ENCODE results near the gene EPB41L1.

The EPB41L1 gene

GRCh38 chr20:36264426-36265246 is 110.1 kb downstream of the EPB41L1 start:
- no peak for DNase-seq

- no peak for DNase-seq
Measured at GRCh38 chr20:36266189-36266588, 111.6 kb downstream of the EPB41L1 start.

- no peak for DNase-seq
Measured at GRCh38 chr20:36267605-36268381, 113.3 kb downstream of the EPB41L1 start.

GRCh38 chr20:36268440-36269342 is 114.2 kb downstream of the EPB41L1 start:
- DNase-seq: no peak

- DNase-seq: no peak
Measured at GRCh38 chr20:36269507-36269906, 115.0 kb downstream of the EPB41L1 start.

GRCh38 chr20:36270744-36271638 is 116.5 kb downstream of the EPB41L1 start:
- no peak for DNase-seq

GRCh38 chr20:36271639-36272546 is 117.4 kb downstream of the EPB41L1 start:
- no peak for DNase-seq

- DNase-seq: no peak
Measured at GRCh38 chr20:36272547-36273220, 118.1 kb downstream of the EPB41L1 start.

- peak; percentile 24 for DNase-seq
Measured at GRCh38 chr20:36273414-36274180, 119.1 kb downstream of the EPB41L1 start.

GRCh38 chr20:36274181-36274841 is 119.8 kb downstream of the EPB41L1 start:
- DNase-seq: no peak

GRCh38 chr20:36275011-36275410 is 120.5 kb downstream of the EPB41L1 start:
- no peak for DNase-seq

GRCh38 chr20:36275441-36276189 is 121.1 kb downstream of the EPB41L1 start:
- no peak for DNase-seq

- DNase-seq: no peak
Measured at GRCh38 chr20:36277546-36277945, 123.0 kb downstream of the EPB41L1 start.

GRCh38 chr20:36279362-36279761 is 124.8 kb downstream of the EPB41L1 start:
- DNase-seq: no peak

GRCh38 chr20:36279776-36280175 is 125.2 kb downstream of the EPB41L1 start:
- DNase-seq: no peak

- no peak for DNase-seq
Measured at GRCh38 chr20:36281785-36282380, 127.3 kb downstream of the EPB41L1 start.

Measured in activated CD4-positive, alpha-beta T cell treated with anti-CD3 and anti-CD28 coated beads for 48 hours (primary cell).